ENCODE data around the gene CFAP54. TPM values are rescaled to one million over a fixed set of nuclear protein-coding genes. Genes with fewer than 3 reads are reported as not detected.

CFAP54 gene
- total and polyA plus RNA-seq, 2 donors (not counting 3 experiments of a cell fraction or from before 2014, with no cell fraction given): 3.6 to 26.9 TPM

- H3K4me2 ChIP-seq (ENCODE audit: insufficient read depth, low read length): no peak overlapping the region
- CTCF ChIA-PET: interaction anchor here (0.9 kb wide), 1 partner anchor 10 kb away, joined by 3 read pairs; no protein-coding TSS in a partner anchor
- dilution Hi-C loops (cut with MboI; ENCODE audit: extremely low pct_ligation_motif_present, low sequenced_read_pairs): no loop called here
- no peaks in the 10 kb centered on the region for H3K79me2 ChIP-seq (ENCODE audit: control insufficient read depth, insufficient read depth, low read length)
- no peak overlapping the region for H3K4me3 ChIP-seq (replicated peaks in 1 of 3; ENCODE audit: insufficient read depth in 1 of 3, low read depth in 1 of 3, low read length in 3 of 3)
- TF ChIP-seq CTCF (IDR thresholded peaks at IDR 0.05; ENCODE audit: extremely low read depth in 1 of 2, insufficient read depth in 1 of 2, low read depth in 1 of 2, low read length in 2 of 2) (no peak), JUN (IDR thresholded peaks at IDR 0.05; ENCODE audit: borderline replicate concordance, insufficient read depth, insufficient read length, low read depth) (no peak)
- H4K20me1 ChIP-seq (replicated peaks; ENCODE audit: control insufficient read depth, extremely low read depth, insufficient read depth, low read length): no peaks in the 10 kb centered on the region
- intact Hi-C loops (cut with micrococcal nuclease): no loop called here
- H3K27me3 ChIP-seq (ENCODE audit: control insufficient read depth in 2 of 2, insufficient read depth in 2 of 2, low read length in 2 of 2): no peaks in the 10 kb centered on the region
- H3K9ac ChIP-seq (replicated peaks; ENCODE audit: extremely low read depth, insufficient read depth, low read length): no peak overlapping the region
- H2AFZ ChIP-seq (ENCODE audit: low read depth, low read length): no peak overlapping the region
- BruUV-seq (replicated peaks): no TSS peak
- no peak overlapping the region for H3K27ac ChIP-seq (ENCODE audit: insufficient read depth, low read depth, low read length)
- no peaks in the 10 kb centered on the region for H3K9me3 ChIP-seq (replicated peaks; ENCODE audit: control insufficient read depth, insufficient read depth, low read length)
- FAIRE-seq (no peak), DNase-seq (ENCODE audit: low read depth, low spot score) (no peak)
- POLR2A ChIA-PET: no interaction called here
- H3K4me1 ChIP-seq (ENCODE audit: control insufficient read depth, extremely low read depth, insufficient read depth, low read length): no peaks in the 10 kb centered on the region
- peaks cover 0 to 3% of the 10 kb centered on the region in 2 experiments for H3K36me3 ChIP-seq (ENCODE audit: control insufficient read depth in 2 of 2, extremely low read depth in 1 of 2, insufficient read depth in 2 of 2, low read length in 2 of 2)
- no peaks in the 10 kb centered on the region for H3K9me1 ChIP-seq (replicated peaks; ENCODE audit: control insufficient read depth, extremely low read depth, insufficient read depth, low read length)
These were observed 116.8 kb downstream of the CFAP54 start for GRCh38 chr12:96606134-96606533.

- POLR2A ChIA-PET: no interaction called here
- CTCF ChIA-PET: interaction anchor here (0.9 kb wide), 1 partner anchor 10 kb away, joined by 3 read pairs; no protein-coding TSS in a partner anchor
- BruUV-seq (replicated peaks): no TSS peak
- peaks cover 0 to 3% of the 10 kb centered on the region in 2 experiments for H3K36me3 ChIP-seq (ENCODE audit: control insufficient read depth in 2 of 2, extremely low read depth in 1 of 2, insufficient read depth in 2 of 2, low read length in 2 of 2)
- H3K9ac ChIP-seq (replicated peaks; ENCODE audit: extremely low read depth, insufficient read depth, low read length): no peak overlapping the region
- no peaks in the 10 kb centered on the region for H3K79me2 ChIP-seq (ENCODE audit: control insufficient read depth, insufficient read depth, low read length)
- intact Hi-C loops (cut with micrococcal nuclease) (no loop called here), dilution Hi-C loops (cut with MboI; ENCODE audit: extremely low pct_ligation_motif_present, low sequenced_read_pairs) (no loop called here)
- no peaks in the 10 kb centered on the region for H3K9me3 ChIP-seq (replicated peaks; ENCODE audit: control insufficient read depth, insufficient read depth, low read length)
- FAIRE-seq: no peak
- TF ChIP-seq MAX (IDR thresholded peaks at IDR 0.05; ENCODE audit: insufficient read depth, insufficient read length): no peak
- no peak for TF ChIP-seq GATA2 (IDR thresholded peaks at IDR 0.05; ENCODE audit: insufficient read depth, insufficient read length, low read depth, low read length)
- TF ChIP-seq MYC (IDR thresholded peaks at IDR 0.05; ENCODE audit: low read depth, low read length): no peak
- TF ChIP-seq CTCF (IDR thresholded peaks at IDR 0.05; ENCODE audit: extremely low read depth in 1 of 2, insufficient read depth in 1 of 2, low read depth in 1 of 2, low read length in 2 of 2): no peak
- no peak for TF ChIP-seq POLR2A (IDR thresholded peaks at IDR 0.05; ENCODE audit: low read depth, low read length)
- no peak for TF ChIP-seq JUN (IDR thresholded peaks at IDR 0.05; ENCODE audit: borderline replicate concordance, insufficient read depth, insufficient read length, low read depth)
- TF ChIP-seq EZH2 (IDR thresholded peaks at IDR 0.05; ENCODE audit: borderline replicate concordance, low read depth, low read length, severe bottlenecking): no peak
- no peak for TF ChIP-seq FOS (IDR thresholded peaks at IDR 0.05; ENCODE audit: borderline replicate concordance, insufficient read depth, low read length)
- TF ChIP-seq POLR2AphosphoS5 (IDR thresholded peaks at IDR 0.05; ENCODE audit: insufficient read depth, low read depth, low read length): no peak
- no peaks in the 10 kb centered on the region for H3K9me1 ChIP-seq (replicated peaks; ENCODE audit: control insufficient read depth, extremely low read depth, insufficient read depth, low read length)
- H3K27ac ChIP-seq (ENCODE audit: insufficient read depth, low read depth, low read length): no peak overlapping the region
- no peak overlapping the region for H3K4me2 ChIP-seq (ENCODE audit: insufficient read depth, low read length)
- DNase-seq (ENCODE audit: low read depth, low spot score): no peak
- no peak overlapping the region for H3K4me3 ChIP-seq (replicated peaks in 1 of 3; ENCODE audit: insufficient read depth in 1 of 3, low read depth in 1 of 3, low read length in 3 of 3)
- H4K20me1 ChIP-seq (replicated peaks; ENCODE audit: control insufficient read depth, extremely low read depth, insufficient read depth, low read length): no peaks in the 10 kb centered on the region
- H2AFZ ChIP-seq (ENCODE audit: low read depth, low read length): no peak overlapping the region
- H3K4me1 ChIP-seq (ENCODE audit: control insufficient read depth, extremely low read depth, insufficient read depth, low read length): no peaks in the 10 kb centered on the region
- no peaks in the 10 kb centered on the region for H3K27me3 ChIP-seq (ENCODE audit: control insufficient read depth in 2 of 2, insufficient read depth in 2 of 2, low read length in 2 of 2)
These were observed 117.3 kb downstream of the CFAP54 start for GRCh38 chr12:96606644-96607043.

Measured in endothelial cell of umbilical vein (primary cell).